Body of pancreas (tissue), 4 donors: ENCODE data around the gene TEDC2.

ENCODE experiments used
- CTCF ChIP-seq, 7 experiments: fragments of 450-650 bp in 4 of 7; fragments of 200-600 bp in 3 of 7; sonication (generic) in 3 of 7; IDR thresholded peaks; one replicate each; pipeline ENCODE4 v1.5.1; 2016 to 2019; ENCODE audit warnings: antibody characterized with exemption in 7 of 7
- POLR2A ChIP-seq, 3 donors: fragments of 450-650 bp; IDR thresholded peaks; one replicate each; pipeline ENCODE4 v1.6.1; 2016; ENCODE audit warnings: antibody characterized with exemption in 3 of 3, mild to moderate bottlenecking in 2 of 3

DNA sequence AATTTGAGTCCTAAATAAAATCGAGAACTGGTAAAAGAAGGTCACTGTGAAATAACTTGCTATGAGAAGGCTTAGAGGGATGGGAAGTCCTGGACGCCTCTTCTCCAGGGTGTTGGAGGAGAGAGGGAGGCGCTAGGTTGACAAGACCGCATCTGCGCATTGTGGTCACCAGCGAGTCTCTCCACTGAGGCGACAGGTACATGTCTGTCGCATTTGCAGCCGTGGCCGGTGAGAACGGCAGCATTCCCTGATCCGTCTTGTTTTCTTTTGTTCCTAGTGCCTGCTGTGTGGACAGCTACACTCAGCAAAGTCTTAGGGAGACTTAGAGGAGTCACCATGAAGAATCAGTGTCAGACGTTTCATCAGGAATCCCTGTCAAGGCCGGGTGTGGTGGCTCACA lies 45.8 kb downstream of the TEDC2 start:
- TF ChIP-seq CTCF (IDR thresholded peaks at IDR 0.05) (no peak), POLR2A (IDR thresholded peaks at IDR 0.05) (no peak)
